PC-9 (cell line): ENCODE results near the gene EPS15. TPM values are rescaled to one million over a fixed set of nuclear protein-coding genes. Genes with fewer than 3 reads are reported as not detected.

Experiments
- BruUV-seq: library from RNA; stranded (reverse); fragments of 400-500 nt; replicated peaks from 2 replicates; lab custom pipeline; 2021; lab: Mats Ljungman, UMichigan
- CTCF ChIA-PET: fragments of 300-600 bp; sonication (Branson Sonifier 250); formaldehyde crosslinking; loops from one replicate; lab custom pipeline; 2022; ENCODE audit warnings: antibody characterized with exemption; lab: Charles Lee
- POLR2A ChIA-PET: fragments of 300-600 bp; sonication (Branson Sonifier 250); formaldehyde crosslinking; loops from one replicate; lab custom pipeline; 2022; ENCODE audit warnings: antibody characterized with exemption; ENCODE audit not compliant: unreplicated experiment; lab: Charles Lee
- DNase-seq, 2 experiments: peaks; one replicate each; pipeline versions ENCODE4 v3.0.0 to v3.0.0-alpha.2; 2015 to 2022; ENCODE audit warnings: mixed read lengths in 1 of 2
- H2AFZ ChIP-seq: fragments of 200-600 bp; sonication (generic); 2 replicates; pipeline ENCODE4 v1.8.1; 2017; ENCODE audit warnings: antibody characterized with exemption
- H3F3A ChIP-seq: fragments of 200-600 bp; sonication (generic); 2 replicates; pipeline ENCODE4 v1.8.1; 2017; ENCODE audit warnings: antibody characterized with exemption, mild to moderate bottlenecking, low read depth; ENCODE audit not compliant: insufficient read depth
- H3K27ac ChIP-seq: fragments of 200-600 bp; sonication (generic); 2 replicates; pipeline ENCODE4 v1.6.1; 2016; ENCODE audit warnings: mixed run types
- H3K27me3 ChIP-seq: fragments of 200-600 bp; sonication (generic); 2 replicates; pipeline ENCODE4 v1.6.1; 2016; ENCODE audit warnings: low read depth, mixed run types; ENCODE audit not compliant: insufficient read depth
- H3K36me3 ChIP-seq: fragments of 200-600 bp; sonication (generic); 2 replicates; pipeline ENCODE4 v1.6.1; 2016; ENCODE audit warnings: low read depth, mixed run types
- H3K4me1 ChIP-seq: fragments of 200-600 bp; sonication (generic); replicated peaks from 2 replicates; pipeline ENCODE4 v1.6.1; 2016; ENCODE audit warnings: mixed run types; ENCODE audit not compliant: insufficient read depth
- H3K4me2 ChIP-seq: fragments of 200-600 bp; sonication (generic); 2 replicates; pipeline ENCODE4 v1.6.1; 2017; ENCODE audit warnings: mixed run types
- H3K4me3 ChIP-seq: fragments of 200-600 bp; sonication (generic); 2 replicates; pipeline ENCODE4 v1.6.1; 2016; ENCODE audit warnings: mixed run types
- H3K79me2 ChIP-seq: fragments of 200-600 bp; sonication (generic); 2 replicates; pipeline ENCODE4 v1.6.1; 2017; ENCODE audit warnings: low read depth, mixed run types
- H3K9me2 ChIP-seq: fragments of 200-600 bp; sonication (generic); 2 replicates; pipeline ENCODE4 v1.8.1; 2017; ENCODE audit warnings: mild to moderate bottlenecking; ENCODE audit not compliant: insufficient read depth
- H3K9me3 ChIP-seq: fragments of 200-600 bp; sonication (generic); 2 replicates; pipeline ENCODE4 v1.8.1; 2016; ENCODE audit warnings: low read depth; ENCODE audit not compliant: insufficient read depth
- H4K20me1 ChIP-seq: fragments of 200-600 bp; sonication (generic); 2 replicates; pipeline ENCODE4 v1.8.1; 2017; ENCODE audit not compliant: insufficient read depth
- CTCF ChIP-seq: fragments of 200-600 bp; sonication (generic); conservative IDR thresholded peaks from 2 replicates; pipeline ENCODE4 v1.6.1; 2017; ENCODE audit warnings: mixed run types, antibody characterized with exemption, mild to moderate bottlenecking, moderate library complexity
- EZH2 ChIP-seq: fragments of 200-600 bp; sonication (generic); IDR thresholded peaks from 2 replicates; pipeline ENCODE4 v1.8.0; 2017; ENCODE audit warnings: antibody characterized with exemption, low read depth
- intact Hi-C: fragments of 100-400 bp; cut with micrococcal nuclease; formaldehyde crosslinking; loops from one replicate; pipeline ENCODE4 v1.10.0; 2022; ENCODE audit not compliant: unreplicated experiment
- total RNA-seq: library from RNA; stranded (reverse); gene quantifications from 2 replicates; pipeline ENCODE4 v1.2.3, GENCODE V29; 2021

Gene EPS15
- total RNA-seq, 1 experiment from 2014 or later, result 60.1 TPM

- no peaks in the 10 kb centered on the region for H4K20me1 ChIP-seq
- no peaks in the 10 kb centered on the region for H3K9me2 ChIP-seq
- H3K27me3 ChIP-seq, result no peaks in the 10 kb centered on the region
- H3K4me3 ChIP-seq, result no peak overlapping the region
- TF ChIP-seq EZH2 (no peak), CTCF (no peak)
- peaks cover 41% of the 10 kb centered on the region for H3F3A ChIP-seq
- no TSS peak for BruUV-seq
- H2AFZ ChIP-seq, result no peak overlapping the region
- no peaks in the 10 kb centered on the region for H3K36me3 ChIP-seq
- peaks cover 67% of the 10 kb centered on the region for H3K4me1 ChIP-seq
- no peak for DNase-seq
- H3K9me3 ChIP-seq, result no peaks in the 10 kb centered on the region
- H3K4me2 ChIP-seq, result peak overlapping the region; percentile 57
- H3K27ac ChIP-seq, result peak overlapping the region; percentile 99
- ChIA-PET POLR2A (no interaction called here), CTCF (no interaction called here)
- no peaks in the 10 kb centered on the region for H3K79me2 ChIP-seq
- intact Hi-C loops, result no loop called here
Observed at GRCh38 chr1:51557168-51557567, 38.1 kb upstream of the EPS15 start.

DNA sequence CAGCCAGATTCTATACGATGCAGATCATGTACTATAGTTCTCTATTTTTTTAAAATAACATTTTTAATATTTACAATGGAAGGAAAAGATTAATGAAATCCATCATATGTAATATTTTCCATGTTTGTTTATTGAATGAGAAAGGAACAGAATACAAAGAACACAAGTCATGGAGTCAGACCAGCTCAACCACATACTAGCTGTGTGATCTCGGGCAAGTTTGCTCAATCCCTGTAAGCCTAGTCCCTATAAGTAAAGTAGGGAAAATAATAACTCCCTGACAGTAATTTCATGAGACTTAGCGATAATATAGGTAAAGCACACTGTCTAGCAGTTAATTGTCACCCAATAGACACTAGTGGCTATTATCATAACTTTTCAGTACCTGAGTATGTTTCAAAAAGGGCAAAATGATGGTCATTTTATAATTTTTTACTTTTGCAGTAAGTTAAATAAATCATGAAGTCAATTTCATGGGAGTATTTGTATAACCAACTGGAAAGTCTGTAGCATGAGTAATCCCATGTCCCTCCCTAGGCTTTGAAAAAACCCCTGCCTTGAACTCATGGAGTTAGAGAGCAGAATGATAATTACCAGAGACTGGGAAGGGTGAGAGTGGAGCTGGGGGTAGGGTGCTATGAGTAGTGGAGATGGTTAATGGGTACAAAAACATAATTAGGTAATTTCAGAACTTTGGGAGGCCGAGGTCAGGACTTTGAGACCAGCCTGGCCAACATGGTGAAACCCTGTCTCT is 37.0 kb upstream of the EPS15 start:
- peaks cover 59% of the 10 kb centered on the region for H3K4me1 ChIP-seq
- ChIA-PET POLR2A (no interaction called here), CTCF (interaction anchor here (0.6 kb wide), 1 partner anchor 41 kb away, joined by 4 read pairs; no protein-coding TSS in a partner anchor)
- no peaks in the 10 kb centered on the region for H3K36me3 ChIP-seq
- no peaks in the 10 kb centered on the region for H4K20me1 ChIP-seq
- H3K79me2 ChIP-seq, result no peaks in the 10 kb centered on the region
- no peaks in the 10 kb centered on the region for H3K27me3 ChIP-seq
- no peak for DNase-seq
- no peaks in the 10 kb centered on the region for H3K9me3 ChIP-seq
- no peak for TF ChIP-seq EZH2
- TF ChIP-seq CTCF, result no peak
- no peaks in the 10 kb centered on the region for H3K9me2 ChIP-seq
- peaks cover 41% of the 10 kb centered on the region for H3F3A ChIP-seq
- intact Hi-C loops, result no loop called here
- 0 out of 2 replicates have a peak overlapping the region, but pooled peaks have one; percentile 46 for H2AFZ ChIP-seq
- no peak overlapping the region for H3K4me3 ChIP-seq
- BruUV-seq, result no TSS peak
- H3K4me2 ChIP-seq, result no peak overlapping the region
- 0 out of 2 replicates have a peak overlapping the region, but pooled peaks have one; percentile 30 for H3K27ac ChIP-seq

DNA sequence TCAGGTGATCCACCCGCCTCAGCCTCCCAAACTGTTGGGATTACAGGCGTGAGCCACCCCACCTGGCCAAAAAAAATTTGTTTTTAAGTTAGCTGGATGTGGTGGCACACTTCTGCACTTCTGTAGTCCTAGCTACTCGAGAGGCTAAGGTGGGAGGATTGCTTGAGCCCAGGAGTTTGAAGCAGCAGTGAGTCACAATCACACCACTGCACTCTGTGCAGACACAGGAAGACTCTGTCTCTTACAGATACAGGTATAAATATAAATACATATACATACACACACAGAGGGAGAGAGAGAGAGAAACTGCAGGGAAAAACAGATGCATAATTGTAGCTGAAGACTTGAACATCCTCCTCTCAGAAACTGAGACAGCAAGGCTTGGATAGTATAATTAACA is 34.8 kb upstream of the EPS15 start:
- POLR2A ChIA-PET, result no interaction called here
- Histone ChIP-seq H4K20me1 (no peaks in the 10 kb centered on the region), H3K4me1 (peaks cover 42% of the 10 kb centered on the region), H3K9me2 (no peaks in the 10 kb centered on the region), H3F3A (peaks cover 19% of the 10 kb centered on the region), H3K79me2 (no peaks in the 10 kb centered on the region), H3K27me3 (no peaks in the 10 kb centered on the region), H3K27ac (no peak overlapping the region), H3K9me3 (no peaks in the 10 kb centered on the region), H3K4me3 (no peak overlapping the region), H2AFZ (no peak overlapping the region), H3K4me2 (no peak overlapping the region), H3K36me3 (no peaks in the 10 kb centered on the region)
- no peak for DNase-seq
- TF ChIP-seq EZH2 (no peak), CTCF (no peak)
- CTCF ChIA-PET, result interaction anchor here (0.6 kb wide), 2 partner anchors 183 to 192 kb away, joined by 3 read pairs; no protein-coding TSS in a partner anchor
- no TSS peak for BruUV-seq
- intact Hi-C loops, result no loop called here
